Body of pancreas (tissue), 4 donors: Measurements from ENCODE around the gene SLC24A3. TPM values are rescaled to one million over a fixed set of nuclear protein-coding genes. Genes with fewer than 3 reads are reported as not detected.

Experiments
- ATAC-seq: fragments of 150-250 bp; one replicate; pipeline ENCODE4 v1.9.1; 2016
- DNase-seq, 4 donors: peaks; one replicate each; pipeline ENCODE4 v3.0.0-alpha.2; 2019
- H3K27ac ChIP-seq, 4 donors: fragments of 200-600 bp; sonication (generic); 1 replicate in 3 of 4; 2 replicates in 1 of 4; pipeline versions ENCODE4 v1.5.1 to v1.6.1; 2016 to 2019; ENCODE audit warnings: mild to moderate bottlenecking in 1 of 4, mixed read lengths in 1 of 4, moderate library complexity in 1 of 4
- H3K27me3 ChIP-seq, 2 donors: fragments of 200-600 bp; sonication (generic); one replicate each; pipeline ENCODE4 v1.6.0; 2016; ENCODE audit warnings: mild to moderate bottlenecking in 1 of 2
- H3K36me3 ChIP-seq, 2 donors: fragments of 200-600 bp; sonication (generic); replicated peaks in 1 of 2; 2 replicates each; pipeline ENCODE4 v1.5.1; 2016; ENCODE audit warnings: low read depth in 2 of 2; ENCODE audit not compliant: insufficient read depth in 1 of 2
- H3K4me1 ChIP-seq: fragments of 200-600 bp; sonication (generic); one replicate; pipeline ENCODE4 v1.6.0; 2016
- H3K4me3 ChIP-seq, 2 donors: fragments of 200-600 bp; sonication (generic); 1 replicate in 1 of 2; 2 replicates in 1 of 2; pipeline ENCODE4 v1.5.1; 2016 to 2019
- H3K9me3 ChIP-seq, 3 donors: fragments of 200-600 bp; sonication (generic); 1 replicate in 2 of 3; 2 replicates in 1 of 3; pipeline ENCODE4 v1.5.1; 2016
- CTCF ChIP-seq, 7 experiments: fragments of 450-650 bp in 4 of 7; fragments of 200-600 bp in 3 of 7; sonication (generic) in 3 of 7; IDR thresholded peaks; one replicate each; pipeline ENCODE4 v1.5.1; 2016 to 2019; ENCODE audit warnings: antibody characterized with exemption in 7 of 7
- POLR2A ChIP-seq, 3 donors: fragments of 450-650 bp; IDR thresholded peaks; one replicate each; pipeline ENCODE4 v1.6.1; 2016; ENCODE audit warnings: antibody characterized with exemption in 3 of 3, mild to moderate bottlenecking in 2 of 3
- WGBS, 2 donors: methylation state at CpG; one replicate each; pipeline ENCODE4 v1.1.5; 2017; 5-methylcytosine and 5-hydroxymethylcytosine counted together
- intact Hi-C: fragments of 100-400 bp; cut with DNase I; formaldehyde crosslinking; loops from one replicate; pipeline ENCODE4 v1.15.1; 2023
- total RNA-seq, 2 donors: library from RNA; depleted of rRNA; stranded (reverse); fragments of >200 nt; gene quantifications; one replicate each; pipeline ENCODE4 v1.1.0, GENCODE V29; 2016

The SLC24A3 gene
- total RNA-seq, 2 donors from 2014 or later, result 0.66 to 1.0 TPM

- intact Hi-C loops, result no loop called here
- no peak for ATAC-seq
- H3K27me3 ChIP-seq, result no peaks in the 10 kb centered on the region
- no peaks in the 10 kb centered on the region for H3K36me3 ChIP-seq
- no peak overlapping the region for H3K27ac ChIP-seq
- H3K9me3 ChIP-seq, result no peaks in the 10 kb centered on the region
- H3K4me1 ChIP-seq, result peaks cover under 1% of the 10 kb centered on the region
- TF ChIP-seq POLR2A (IDR thresholded peaks at IDR 0.05), result no peak
- no peak for TF ChIP-seq CTCF (IDR thresholded peaks at IDR 0.05)
- H3K4me3 ChIP-seq, result no peak overlapping the region
- WGBS, 2 donors, result 39 to 40% methylated on average over 9 of the region's 9 CpGs
- peak in 2 of 4 donors; percentile 7 to 10 for DNase-seq
Observed at GRCh38 chr20:19427480-19427879, 215.0 kb downstream of the SLC24A3 start.

DNA sequence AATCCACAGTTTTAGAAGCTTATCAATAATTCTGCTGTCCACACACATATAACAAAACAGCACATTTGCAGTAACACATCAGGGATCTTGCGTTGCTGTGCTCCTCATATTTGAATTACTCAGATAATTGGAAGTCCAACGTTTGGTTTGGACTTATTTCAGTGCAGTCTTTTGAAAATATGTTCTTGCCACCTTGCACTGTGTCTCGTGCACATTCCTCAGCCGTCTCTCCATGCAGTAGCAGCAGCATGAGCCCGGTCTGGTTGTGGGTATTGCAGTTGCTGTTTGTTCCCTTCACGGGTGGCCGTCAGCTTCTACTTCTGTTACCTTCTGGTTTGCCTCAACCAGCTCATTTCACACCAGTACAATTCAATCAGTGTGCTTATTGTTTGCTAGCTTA lies 215.5 kb downstream of the SLC24A3 start:
- intact Hi-C loops, result no loop called here
- Histone ChIP-seq H3K36me3 (no peaks in the 10 kb centered on the region), H3K27me3 (no peaks in the 10 kb centered on the region), H3K9me3 (no peaks in the 10 kb centered on the region), H3K4me3 (no peak overlapping the region), H3K4me1 (peaks cover 5% of the 10 kb centered on the region), H3K27ac (no peak overlapping the region)
- ATAC-seq (no peak), DNase-seq (no peak)
- WGBS, 2 donors, result 21 to 25% methylated on average over 7 of the region's 7 CpGs
- TF ChIP-seq CTCF (IDR thresholded peaks at IDR 0.05) (no peak), POLR2A (IDR thresholded peaks at IDR 0.05) (no peak)

DNA sequence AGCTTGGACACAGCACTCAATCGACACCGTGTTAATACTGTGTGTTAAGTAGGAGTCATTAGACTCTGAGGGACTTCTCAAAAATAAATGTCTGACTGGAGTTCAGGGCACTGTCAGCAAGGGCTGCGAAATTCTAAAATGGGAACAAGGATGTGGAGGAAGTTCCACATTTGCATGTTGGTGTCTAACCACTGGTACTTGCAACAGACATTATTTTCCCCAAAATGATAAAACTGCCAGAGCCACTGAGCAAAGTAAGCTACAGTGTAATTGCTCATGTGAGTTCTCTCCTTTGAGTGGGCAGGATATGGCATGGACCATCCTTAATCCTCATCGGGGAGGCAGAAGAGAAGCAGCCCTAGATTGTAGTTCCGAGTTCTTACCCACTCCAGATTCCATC lies 215.9 kb downstream of the SLC24A3 start:
- no peaks in the 10 kb centered on the region for H3K9me3 ChIP-seq
- no peak overlapping the region for H3K27ac ChIP-seq
- no peaks in the 10 kb centered on the region for H3K27me3 ChIP-seq
- TF ChIP-seq POLR2A (IDR thresholded peaks at IDR 0.05) (no peak), CTCF (IDR thresholded peaks at IDR 0.05) (no peak)
- no peak for ATAC-seq
- H3K4me3 ChIP-seq, result no peak overlapping the region
- DNase-seq, result no peak
- H3K36me3 ChIP-seq, result no peaks in the 10 kb centered on the region
- 46 to 52% methylated on average over 5 of the region's 5 CpGs for WGBS, 2 donors
- intact Hi-C loops, result no loop called here
- H3K4me1 ChIP-seq, result peaks cover 8% of the 10 kb centered on the region

GRCh38 chr20:19429538-19429937 lies 217.1 kb downstream of the SLC24A3 start:
- intact Hi-C loops, result no loop called here
- no peak for ATAC-seq
- no peak for DNase-seq
- WGBS, 2 donors, result 62 to 63% methylated on average over 7 of the region's 7 CpGs
- Histone ChIP-seq H3K27me3 (no peaks in the 10 kb centered on the region), H3K27ac (no peak overlapping the region), H3K4me3 (no peak overlapping the region), H3K9me3 (no peaks in the 10 kb centered on the region), H3K4me1 (peaks cover 8% of the 10 kb centered on the region), H3K36me3 (no peaks in the 10 kb centered on the region)
- no peak for TF ChIP-seq CTCF (IDR thresholded peaks at IDR 0.05)
- TF ChIP-seq POLR2A (IDR thresholded peaks at IDR 0.05), result no peak

- no peak for ATAC-seq
Observed at GRCh38 chr20:19430641-19431315, 218.3 kb downstream of the SLC24A3 start.

More at GRCh38 chr20:19430641-19431315, 218.3 kb downstream of the SLC24A3 start:
- no peak for TF ChIP-seq CTCF (IDR thresholded peaks at IDR 0.05)
- no peak for TF ChIP-seq POLR2A (IDR thresholded peaks at IDR 0.05)
- Histone ChIP-seq H3K27ac (no peak overlapping the region), H3K36me3 (no peaks in the 10 kb centered on the region), H3K9me3 (no peaks in the 10 kb centered on the region), H3K4me3 (no peak overlapping the region), H3K4me1 (peaks cover 8% of the 10 kb centered on the region), H3K27me3 (no peaks in the 10 kb centered on the region)
- DNase-seq, result no peak
- intact Hi-C loops, result no loop called here
- WGBS, 2 donors, result 73 to 80% methylated on average over 5 of the region's 5 CpGs
